ENCODE results near the gene IZUMO4.

Gene IZUMO4

DNA sequence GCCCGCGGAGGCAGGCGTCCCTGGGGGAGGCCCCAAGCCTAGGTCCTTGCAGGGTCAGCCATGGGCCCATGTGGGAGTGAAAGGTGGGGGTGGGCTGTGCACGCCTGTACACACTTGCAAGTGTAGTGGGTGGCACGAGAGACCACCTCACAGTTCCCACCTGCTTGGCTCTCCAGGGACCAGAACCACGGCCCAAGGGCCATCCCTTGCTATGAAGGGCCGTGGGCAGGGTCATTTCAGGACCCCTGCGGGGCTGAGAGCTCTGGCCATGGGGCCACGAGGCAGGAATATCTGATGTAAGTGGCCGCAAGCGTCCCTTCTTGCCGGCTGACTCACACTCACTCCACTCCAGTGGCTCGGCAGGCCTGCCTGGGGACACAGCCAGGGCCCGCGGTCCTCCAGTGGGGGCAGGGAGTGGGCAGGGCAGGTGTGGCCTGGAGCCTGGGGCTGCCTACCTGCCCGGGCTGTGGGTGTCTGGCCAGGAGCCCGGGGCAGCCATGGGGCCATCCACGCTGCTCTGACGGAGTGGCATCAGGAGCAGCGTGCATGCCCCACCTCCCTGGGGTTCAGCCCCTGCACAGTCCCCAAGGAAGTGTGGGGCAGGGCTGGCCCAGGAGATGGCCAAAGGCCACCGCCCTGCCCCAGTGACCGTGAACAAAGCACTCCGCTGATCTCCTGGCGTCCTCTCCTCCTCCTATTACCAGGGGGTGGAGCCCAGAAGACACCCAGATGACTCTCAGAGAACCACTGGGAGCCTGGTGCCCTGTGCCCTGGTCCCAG is 37.1 kb upstream of the IZUMO4 start:
- no peak for DNase-seq

DNA sequence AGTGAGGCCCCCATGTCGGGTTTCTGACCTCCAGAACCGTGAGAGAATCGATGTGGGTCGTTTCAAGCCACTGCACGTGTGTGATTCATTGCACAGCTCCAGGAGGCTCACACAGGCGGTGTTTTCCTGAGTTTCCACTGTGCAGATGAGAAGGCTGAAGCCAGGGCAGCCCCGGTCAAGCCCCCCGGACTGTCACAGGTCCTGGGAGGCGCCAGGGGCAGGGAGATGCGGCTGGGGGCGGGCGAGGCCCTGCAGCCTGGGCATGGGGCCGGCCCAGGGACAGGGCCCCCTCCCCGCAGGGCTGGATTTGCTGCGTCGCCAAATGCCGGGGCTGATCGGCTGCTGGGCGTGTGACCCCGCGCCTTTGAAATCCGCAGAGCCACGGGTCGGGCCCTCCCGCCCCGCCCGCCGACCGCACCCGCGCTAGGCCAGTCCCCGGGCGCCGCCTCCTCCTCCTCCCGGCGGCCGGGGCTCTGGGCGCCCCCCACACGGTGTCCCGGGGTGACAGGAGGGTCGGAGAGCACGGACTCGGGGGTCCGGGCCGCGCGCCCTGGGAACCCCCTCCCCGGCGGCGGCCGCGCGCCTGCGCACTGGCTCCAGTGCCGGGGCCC is 35.7 kb upstream of the IZUMO4 start:
- DNase-seq: no peak

DNA sequence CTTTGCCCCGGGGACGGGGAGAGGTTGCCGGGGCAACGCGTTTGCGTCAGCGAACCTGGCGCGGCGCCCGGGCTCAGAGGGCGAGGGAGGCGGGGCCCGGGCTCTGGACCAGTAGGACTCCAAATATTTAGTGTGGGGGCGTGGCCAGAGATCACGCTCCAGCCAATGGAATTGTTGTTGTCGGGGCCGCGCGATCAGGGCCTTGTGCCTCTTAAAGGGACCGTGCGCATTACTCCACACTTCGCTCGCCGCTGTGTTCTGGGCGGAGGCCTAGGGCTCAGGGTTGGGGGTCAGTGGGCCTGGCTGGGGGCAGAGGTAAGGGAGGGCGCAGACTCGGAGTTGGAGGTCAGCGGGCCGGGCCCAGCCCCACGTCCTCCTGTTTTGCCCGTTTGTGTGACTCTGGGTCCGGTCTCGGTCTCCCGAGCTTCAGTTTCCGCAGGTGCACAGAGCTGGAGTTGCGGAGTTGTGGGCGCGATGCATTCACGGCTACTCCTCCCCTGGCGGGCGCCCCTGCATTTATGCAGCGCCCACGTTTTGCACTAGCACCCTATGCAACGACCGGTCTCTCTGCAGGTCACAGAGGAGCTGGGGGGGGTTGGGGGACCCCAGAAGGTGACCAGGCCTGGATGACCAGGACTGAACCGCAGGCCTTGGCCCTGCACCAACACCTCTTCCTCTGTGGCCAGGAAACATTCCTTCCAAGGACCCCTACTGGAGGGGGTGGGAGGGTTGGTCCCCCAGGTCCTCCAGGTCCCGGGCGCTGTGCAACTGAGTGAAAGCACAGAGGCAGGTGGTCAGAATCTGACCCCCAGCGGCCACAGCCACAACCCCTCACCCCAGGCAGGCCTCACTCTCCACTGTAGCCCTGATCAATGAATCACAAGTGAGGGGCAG is 35.0 kb upstream of the IZUMO4 start:
- DNase-seq: peak; percentile 96

DNA sequence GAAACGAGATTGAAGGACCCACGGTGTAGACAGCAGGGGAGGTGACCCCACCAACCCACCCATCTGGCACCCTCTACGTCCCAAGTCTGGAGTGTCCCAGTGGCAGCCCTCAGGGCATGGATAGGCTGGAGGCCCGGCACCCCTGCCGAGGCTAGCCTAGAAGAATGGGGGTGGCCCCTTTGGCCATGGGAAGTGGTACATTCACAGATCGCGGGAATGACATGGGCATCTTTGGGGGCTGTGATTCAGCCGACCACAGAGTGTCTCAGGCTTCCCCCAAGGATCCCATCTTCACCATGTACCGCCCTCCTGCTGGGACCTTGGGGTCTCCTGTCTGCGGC is 34.4 kb upstream of the IZUMO4 start:
- DNase-seq: no peak

DNA sequence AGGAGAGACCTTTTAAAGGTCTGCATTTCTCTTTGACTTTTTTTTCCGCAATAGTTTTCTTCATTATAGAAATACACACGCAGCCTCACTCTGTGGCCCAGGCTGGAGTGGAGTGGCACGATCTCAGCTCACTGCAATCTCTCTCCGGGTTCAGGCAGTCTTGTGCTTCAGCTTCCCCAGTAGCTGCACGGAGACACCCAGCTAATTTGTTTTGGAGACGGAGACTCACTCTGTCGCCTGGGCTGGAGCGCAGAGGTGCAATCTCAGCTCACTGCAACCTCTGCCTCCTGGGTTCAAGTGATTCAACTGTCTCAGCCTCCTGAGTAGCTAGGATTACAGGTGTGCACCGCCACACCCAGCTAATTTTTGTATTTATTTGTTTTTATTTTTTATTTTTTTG is 33.9 kb upstream of the IZUMO4 start:
- no peak for DNase-seq

DNA sequence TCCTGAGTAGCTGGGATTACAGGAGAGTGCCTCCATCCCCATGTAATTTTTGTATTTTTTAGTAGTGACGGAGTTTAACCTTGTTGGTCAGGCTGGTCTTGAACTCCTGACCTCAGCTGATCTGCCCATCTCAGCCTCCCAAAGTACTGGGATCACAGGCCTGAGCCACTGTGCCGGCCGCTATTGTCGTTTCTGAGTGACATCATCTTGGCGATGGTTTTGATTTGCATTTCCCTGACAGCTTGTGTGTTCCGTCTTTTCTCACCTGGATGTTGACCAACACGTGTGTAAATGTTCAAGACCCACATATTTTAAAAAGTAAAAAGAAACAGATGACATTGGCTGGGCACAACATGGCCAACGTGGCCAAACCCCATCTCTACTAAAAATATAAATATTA is 32.9 kb upstream of the IZUMO4 start:
- DNase-seq: no peak

DNA sequence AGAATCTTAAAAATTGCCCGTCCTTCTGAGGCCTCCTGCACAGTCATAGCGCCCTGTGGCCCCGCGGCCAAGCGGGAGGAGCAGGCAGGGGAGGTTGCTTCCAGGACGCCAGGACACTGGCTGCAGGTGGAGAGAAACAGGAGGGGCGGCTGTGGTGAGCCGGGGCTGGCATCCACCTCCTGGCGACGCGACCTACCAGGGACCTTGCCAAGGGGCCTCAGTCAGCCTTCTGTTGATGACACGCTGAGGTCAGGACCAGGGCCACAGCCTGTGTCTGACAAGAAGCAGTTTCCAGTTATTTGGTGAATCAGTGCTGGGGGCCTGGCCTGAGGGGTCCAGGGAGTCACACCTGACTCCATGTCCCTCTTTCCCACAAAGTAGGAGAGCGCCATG is 32.3 kb upstream of the IZUMO4 start:
- no peak for DNase-seq

DNA sequence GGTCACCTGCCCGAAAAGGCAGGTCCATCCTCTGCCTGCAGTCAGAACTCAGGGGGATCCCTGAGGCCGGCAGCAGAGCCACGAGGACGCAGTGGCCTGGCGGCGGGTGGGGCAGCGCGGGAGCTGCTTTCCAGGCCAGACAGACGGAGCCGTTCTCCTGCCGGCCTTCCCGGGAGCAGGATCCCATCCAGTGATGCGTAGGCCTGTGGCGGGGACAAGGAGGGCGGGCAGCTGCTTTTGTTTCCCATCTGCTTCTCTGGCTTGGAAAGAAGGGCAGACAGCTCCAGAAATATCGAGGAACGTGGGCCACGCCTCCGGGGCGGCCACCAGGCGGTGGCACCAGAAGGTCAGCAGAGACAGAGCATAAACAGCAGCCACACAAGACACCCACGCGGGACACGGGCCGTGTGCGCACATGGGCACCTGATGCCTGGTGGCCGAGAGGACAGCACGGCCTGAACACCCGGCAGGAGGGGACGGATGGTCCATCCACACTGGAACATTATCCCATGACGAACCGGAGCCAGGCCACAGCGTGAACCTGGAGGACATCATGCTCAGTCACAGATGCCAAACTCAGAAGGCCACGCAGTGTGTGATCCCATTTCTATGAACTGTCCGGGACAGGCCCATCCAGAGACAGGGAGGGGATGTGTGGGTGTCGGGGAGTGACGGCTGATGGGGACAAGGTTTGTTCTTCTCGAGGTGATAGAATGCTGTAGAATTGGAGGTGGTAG is 31.8 kb upstream of the IZUMO4 start:
- DNase-seq: no peak

DNA sequence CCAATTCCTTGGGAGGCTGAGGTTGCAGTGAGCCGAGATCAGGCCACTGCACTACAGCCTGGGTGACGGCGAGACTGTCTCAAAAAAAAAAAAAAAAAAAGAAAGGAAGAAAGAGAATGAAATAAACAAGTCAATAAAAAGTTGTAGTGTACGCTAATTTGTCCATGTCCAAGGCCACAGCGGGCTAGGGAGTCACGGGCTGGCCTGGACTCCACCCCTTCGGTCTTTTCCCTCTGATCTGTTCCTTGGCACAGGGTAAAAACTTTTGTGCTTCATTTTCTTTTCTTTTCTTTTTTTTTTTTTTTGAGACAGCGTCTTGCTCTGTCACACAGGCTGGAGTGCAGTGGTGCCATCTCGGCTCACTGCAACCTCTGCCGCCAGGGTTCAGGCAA is 26.3 kb upstream of the IZUMO4 start:
- DNase-seq: no peak

DNA sequence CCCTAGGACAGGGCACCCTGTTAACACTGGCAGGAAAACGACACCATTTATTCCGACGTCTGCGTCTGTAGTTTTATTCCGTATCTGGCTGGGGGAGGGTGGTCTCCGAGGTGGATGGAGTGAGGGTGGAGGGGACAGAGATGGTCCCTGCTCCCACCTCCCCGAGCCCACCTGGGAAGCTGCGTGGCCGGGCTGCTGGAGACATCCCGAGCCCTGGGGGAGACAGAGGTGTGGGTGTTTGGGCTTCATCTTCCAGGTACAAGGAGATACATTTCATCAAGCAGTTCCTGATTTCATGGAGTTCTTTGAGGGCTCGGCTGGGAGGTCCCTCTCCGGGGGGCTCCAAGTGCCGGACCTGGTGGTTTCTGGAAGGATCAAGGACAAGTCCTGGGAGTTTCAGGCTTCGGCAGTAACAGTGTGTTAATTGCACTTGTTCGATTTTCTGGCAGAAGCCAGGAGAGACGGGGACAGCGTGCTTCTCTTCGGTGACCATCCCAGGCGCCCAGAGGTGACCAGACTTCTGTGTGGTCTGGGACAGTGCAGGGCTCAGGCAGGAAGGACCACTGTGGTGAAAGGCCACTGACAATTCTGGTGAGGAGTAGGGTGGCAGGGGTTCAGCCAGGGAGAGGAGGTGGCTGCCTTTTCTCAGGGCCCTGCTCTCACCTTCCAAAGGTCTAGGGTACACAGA is 25.6 kb upstream of the IZUMO4 start:
- no peak for DNase-seq

DNA sequence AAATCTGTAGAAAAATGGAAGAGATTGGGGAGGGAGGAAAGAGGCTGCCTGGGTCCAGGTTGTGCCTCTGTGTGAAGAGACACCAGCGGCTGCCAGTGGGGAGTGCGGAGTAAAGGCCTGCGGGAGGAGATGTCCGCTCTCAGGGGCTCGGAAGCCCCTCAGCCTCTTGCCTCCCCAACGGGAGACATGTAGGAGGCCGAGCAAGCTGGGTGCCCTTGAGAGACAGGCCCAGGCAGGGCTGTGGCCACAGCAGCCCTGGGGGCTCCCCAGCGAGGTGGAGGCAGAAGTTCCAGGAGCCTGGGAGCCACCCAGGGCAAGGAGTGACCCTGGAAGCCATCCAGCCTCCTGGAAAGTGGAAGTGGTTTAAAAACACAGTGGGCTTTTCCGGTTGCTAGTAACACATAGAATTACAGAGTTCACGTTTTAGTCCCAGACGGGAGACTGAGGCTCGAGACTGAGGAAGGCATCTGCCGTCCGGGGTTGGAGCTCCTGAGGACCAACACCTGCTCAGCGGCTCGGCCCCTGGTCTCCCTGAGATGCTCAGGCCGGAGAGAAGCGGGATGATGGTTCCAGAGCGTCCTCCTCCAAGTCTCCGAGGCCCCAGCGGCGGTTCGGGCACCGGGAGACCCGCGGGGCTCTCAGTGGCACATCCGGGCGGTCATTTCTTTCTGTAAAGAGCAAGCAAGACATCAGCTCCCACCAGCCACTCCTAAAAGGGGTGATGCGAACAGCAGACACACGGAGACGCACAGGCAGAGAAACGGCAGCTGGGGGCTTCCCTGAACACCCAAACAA is 23.8 kb upstream of the IZUMO4 start:
- DNase-seq: no peak

DNA sequence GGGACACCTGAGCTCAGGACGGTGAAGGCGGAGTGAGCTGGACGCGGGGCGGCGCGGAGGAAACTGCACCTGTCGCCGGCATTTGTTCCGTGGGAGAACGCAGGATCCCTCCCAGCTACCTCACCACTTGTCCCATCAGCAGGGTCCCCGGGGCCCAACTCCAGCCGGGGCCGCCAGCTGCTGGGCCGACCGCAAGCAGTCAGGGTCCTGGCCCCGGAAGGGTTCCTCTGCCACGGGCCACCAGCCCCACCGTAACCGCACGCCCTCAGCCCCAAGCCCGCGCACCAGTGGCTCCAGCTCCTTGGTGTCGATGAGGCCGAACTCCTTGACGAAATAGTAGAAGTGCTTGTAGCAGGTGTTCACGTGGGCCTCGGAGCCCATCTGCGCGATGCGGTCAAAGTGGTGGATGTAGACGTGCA is 20.2 kb upstream of the IZUMO4 start:
- DNase-seq: no peak

DNA sequence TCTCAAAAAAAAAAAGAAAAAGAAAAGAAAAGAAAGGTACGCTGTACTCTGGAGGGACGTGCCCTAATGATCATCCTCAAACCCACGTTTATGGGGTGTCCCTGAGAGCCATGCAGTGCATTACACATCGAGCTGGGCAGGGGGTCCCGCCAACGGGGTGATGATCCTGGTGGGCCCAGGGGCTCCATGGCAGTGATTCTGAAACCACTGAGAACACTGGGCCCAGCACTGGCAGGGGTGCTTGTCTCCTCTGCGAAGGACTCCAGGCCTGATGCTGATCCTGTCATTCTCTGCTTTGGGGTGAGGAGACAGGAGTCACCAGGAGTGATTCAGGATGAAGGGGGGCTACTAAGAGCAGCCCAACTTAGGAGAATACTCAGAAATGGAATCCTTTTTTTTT is 19.3 kb upstream of the IZUMO4 start:
- no peak for DNase-seq

DNA sequence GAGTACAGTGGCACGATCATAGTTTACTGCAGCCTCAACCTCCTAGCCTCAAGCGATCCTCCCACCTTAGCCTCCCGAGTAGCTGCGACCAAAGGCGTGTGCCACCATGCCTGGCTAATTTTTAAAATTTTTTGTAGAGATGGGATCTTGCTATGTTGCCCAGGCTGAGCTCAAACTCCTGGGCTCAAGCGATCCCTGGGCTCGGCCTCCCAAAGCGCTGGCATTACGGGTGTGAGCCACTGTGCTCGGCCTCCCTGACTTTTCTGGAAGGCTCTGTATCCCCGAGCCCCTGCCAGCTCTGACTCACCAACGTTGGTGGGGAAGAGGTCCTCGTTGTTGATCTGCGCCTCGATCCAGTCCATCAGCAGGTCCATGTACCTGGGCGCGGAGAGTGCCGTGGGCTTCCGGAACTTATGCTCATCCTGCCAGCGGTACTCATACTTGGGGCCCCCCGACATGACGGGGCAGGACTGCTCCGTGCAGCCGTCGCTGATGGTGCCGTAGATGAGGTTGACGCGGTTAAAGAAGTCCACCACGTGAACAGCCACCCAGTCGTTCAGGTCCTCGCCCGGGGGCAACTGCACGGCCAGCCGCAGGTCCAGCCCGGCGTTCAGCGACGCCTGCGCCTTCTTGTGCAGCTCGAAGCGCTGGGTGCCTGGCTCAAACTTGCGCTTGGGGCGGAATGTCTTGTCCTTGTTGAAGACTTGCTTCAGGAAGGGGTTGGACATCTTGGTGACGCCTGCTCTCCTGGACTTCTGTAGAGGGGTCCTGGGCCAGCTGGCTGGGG is 18.7 kb upstream of the IZUMO4 start:
- DNase-seq: no peak

DNA sequence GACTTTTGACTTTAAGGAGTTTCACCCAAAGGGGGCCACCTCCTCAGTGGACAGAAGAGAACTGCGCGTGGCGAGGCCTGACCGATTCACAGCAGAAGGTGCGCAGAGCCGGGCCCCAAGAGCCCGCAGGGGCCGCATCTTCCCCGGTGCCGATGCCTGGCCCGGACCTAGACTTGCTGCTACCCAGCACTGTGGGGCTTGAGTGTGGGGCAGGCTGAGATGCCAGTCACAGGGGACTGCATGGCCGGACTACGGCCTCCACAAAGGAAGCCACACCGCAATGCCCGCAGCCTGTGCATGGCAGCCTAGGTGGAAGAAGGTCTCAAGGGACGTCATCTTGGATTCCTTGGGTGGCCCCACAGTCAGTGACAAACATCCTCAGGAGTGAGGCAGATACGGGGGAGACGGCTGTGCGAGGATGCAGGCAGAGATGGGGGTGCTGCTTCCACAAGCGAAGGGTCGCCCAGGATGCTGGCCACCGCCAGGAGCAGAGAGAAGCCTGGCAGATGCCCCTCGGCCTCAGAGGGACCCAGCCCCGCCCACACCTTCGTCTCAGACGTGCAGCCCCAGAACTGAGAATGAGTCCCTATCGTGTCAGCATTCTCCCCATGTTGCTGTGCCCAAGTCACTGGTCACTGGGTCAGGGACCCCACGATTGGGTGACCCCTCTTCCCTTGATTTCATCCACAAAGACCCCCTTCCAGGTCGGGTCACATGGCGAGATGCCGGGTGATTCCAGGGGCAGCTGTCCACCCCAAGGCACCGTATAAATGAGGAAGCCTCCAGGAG is 17.4 kb upstream of the IZUMO4 start:
- DNase-seq: no peak

DNA sequence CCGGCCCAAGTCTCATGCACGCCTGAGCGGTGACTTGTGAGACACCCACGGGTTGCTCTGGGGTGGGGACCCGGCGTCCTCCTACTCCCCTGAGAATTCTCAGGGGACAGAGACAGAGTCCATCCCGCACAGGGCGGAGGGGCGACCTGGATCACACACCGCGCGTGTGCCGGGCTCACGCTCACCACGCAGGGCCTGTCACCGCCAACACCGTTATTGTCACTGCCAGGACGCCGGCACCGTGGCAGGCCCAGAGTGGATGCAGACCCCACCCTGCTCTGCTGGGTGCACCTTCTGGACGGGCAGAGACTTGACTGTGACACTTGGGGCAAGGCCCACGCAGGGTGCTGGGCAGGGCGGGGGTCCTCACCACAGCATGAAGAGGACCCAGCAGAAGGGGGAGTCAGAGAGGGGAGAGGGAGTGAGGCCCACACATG is 16.8 kb upstream of the IZUMO4 start:
- no peak for DNase-seq

DNA sequence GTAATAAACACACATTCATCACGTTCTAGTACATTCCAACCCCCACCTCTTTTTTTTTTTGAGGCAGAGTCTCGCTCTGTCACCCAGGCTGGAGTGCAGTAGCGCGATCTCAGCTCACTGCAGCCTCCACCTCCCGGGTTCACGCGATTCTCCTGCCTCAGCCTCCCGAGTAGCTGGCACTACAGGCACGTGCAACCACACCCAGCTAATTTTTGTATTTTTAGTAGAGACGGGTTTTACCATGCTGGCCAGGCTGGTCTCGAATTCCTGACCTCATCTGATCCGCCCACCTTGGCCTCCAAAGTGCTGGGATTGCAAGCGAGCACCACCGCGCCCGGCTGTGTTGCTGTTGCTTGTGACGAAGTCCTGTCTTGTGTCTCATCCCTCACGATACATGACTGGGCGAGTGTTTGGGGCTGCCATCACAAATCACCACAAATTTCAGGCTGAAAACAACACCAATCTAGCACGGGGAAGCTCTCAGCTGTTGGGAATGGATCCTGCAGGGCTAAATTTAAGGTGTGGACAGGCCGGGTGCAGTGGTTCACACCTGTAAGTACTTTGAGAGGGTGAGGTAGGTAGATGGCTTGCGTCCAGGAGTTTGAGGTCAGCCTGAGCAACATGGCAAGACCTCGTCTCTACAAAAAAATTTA is 16.3 kb upstream of the IZUMO4 start:
- DNase-seq: no peak

DNA sequence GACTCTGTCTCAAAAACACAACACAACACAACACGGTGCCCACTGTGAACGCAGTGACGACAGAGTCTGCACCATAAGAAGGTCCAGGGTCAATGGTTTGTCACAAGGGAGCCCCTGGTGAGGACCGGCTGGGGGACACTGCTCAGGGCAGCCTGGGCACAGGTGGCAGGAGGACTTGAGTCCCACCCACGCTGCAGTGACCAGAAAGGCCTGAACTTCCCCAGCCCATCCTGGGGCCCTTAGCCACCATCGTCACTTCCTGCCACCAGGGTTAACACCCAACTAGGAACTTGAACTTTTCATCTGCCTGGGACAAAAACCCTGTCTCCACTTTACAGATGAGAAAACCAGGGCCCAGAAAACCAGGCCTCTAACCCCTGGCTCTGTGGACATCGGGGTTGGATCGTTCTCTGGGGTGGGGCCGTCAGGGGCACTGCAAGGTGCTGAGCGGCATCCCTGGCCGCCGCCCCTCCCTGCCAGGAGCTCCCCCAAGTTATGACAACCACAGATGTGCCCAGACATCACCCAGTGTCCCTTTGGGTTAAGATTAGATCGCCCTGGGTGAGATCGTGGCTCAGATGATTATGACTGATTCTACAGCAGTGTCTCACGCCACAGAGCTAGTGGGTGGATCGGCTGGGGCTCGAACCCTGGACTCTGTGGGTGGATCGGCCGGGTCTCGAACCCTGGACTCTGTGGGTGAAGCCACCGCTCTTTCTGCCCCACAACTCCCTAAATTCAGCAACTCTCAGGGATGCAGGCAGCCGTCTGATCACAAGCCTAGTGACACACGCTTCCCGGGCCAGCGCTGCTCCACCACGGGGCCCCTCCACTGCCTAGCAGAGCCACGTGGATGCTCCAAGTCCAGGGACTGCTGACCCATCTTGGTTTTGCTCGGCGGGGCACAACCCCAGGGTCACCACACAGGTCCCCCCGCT is 14.6 kb upstream of the IZUMO4 start:
- no peak for DNase-seq

Data from GF-D8 (cell line).